CD8-positive, alpha-beta memory T cell (primary cell): ENCODE data around the gene MSANTD7. TPM values are rescaled to one million over a fixed set of nuclear protein-coding genes. Genes with fewer than 3 reads are reported as not detected.
A peak's percentile ranks its signal among the peaks of the same experiment; 100 is the strongest.
"Not testable (repeated sequence)": the region's sequence is repeated elsewhere in the genome, so short reads cannot be mapped to it uniquely, and the experiment has no call there.

ENCODE experiments used
- CTCF ChIA-PET: fragments of 350-600 bp; sonication (Branson Sonifier 250); formaldehyde crosslinking; loops from one replicate; lab custom pipeline; 2021; ENCODE audit warnings: antibody characterized with exemption; lab: Charles Lee
- POLR2A ChIA-PET: fragments of 350-600 bp; sonication (Branson Sonifier 250); formaldehyde crosslinking; loops from one replicate; lab custom pipeline; 2021; ENCODE audit warnings: antibody characterized with exemption; lab: Charles Lee
- DNase-seq, 5 donors: peaks; one replicate each; pipeline versions ENCODE4 v3.0.0 to v3.0.0-alpha.2; 2020 to 2022; ENCODE audit warnings: mixed read lengths in 1 of 5
- H3K27ac ChIP-seq: one replicate; pipeline ENCODE4 v1.7.0; 2013; ENCODE audit warnings: low read depth, mild to moderate bottlenecking, low read length, moderate library complexity
- H3K27me3 ChIP-seq: 2 replicates; pipeline ENCODE4 v1.7.0; 2013; ENCODE audit warnings: low read length, mild to moderate bottlenecking; ENCODE audit not compliant: insufficient read depth, poor library complexity, severe bottlenecking
- H3K36me3 ChIP-seq: 2 replicates; pipeline ENCODE4 v1.7.0; 2013; ENCODE audit warnings: mild to moderate bottlenecking, low read length, moderate library complexity; ENCODE audit not compliant: insufficient read depth
- H3K4me1 ChIP-seq: 2 replicates; pipeline ENCODE4 v1.7.0; 2013; ENCODE audit warnings: mild to moderate bottlenecking, low read length, moderate library complexity; ENCODE audit not compliant: insufficient read depth
- H3K4me3 ChIP-seq: 2 replicates; pipeline ENCODE4 v1.7.0; 2013; ENCODE audit warnings: mild to moderate bottlenecking, low read length
- H3K9me3 ChIP-seq: 2 replicates; pipeline ENCODE4 v1.7.0; 2013; ENCODE audit warnings: mild to moderate bottlenecking, low read length
- H3K27ac Mint-ChIP-seq, 8 donors: one replicate each; pipeline ENCODE4 v1.8.0; 2020 to 2021; ENCODE audit warnings: mixed read lengths in 8 of 8, mild to moderate bottlenecking in 6 of 8, inconsistent platforms in 3 of 8, moderate library complexity in 3 of 8
- H3K27me3 Mint-ChIP-seq, 2 donors: one replicate each; pipeline ENCODE4 v1.8.0; 2020 to 2021; ENCODE audit warnings: mixed read lengths in 2 of 2, mild to moderate bottlenecking in 1 of 2, moderate library complexity in 1 of 2
- H3K36me3 Mint-ChIP-seq, 3 donors: one replicate each; pipeline ENCODE4 v1.8.0; 2020 to 2021; ENCODE audit warnings: mixed read lengths in 3 of 3, inconsistent platforms in 1 of 3, mild to moderate bottlenecking in 1 of 3
- H3K4me1 Mint-ChIP-seq, 3 donors: one replicate each; pipeline ENCODE4 v1.8.0; 2020 to 2021; ENCODE audit warnings: mixed read lengths in 3 of 3, inconsistent platforms in 1 of 3, mild to moderate bottlenecking in 1 of 3
- H3K4me3 Mint-ChIP-seq, 7 donors: one replicate each; pipeline ENCODE4 v1.8.0; 2020 to 2021; ENCODE audit warnings: mixed read lengths in 7 of 7, mild to moderate bottlenecking in 6 of 7, moderate library complexity in 4 of 7, inconsistent platforms in 2 of 7
- H3K9me3 Mint-ChIP-seq, 5 donors: one replicate each; pipeline ENCODE4 v1.8.0; 2020 to 2022; ENCODE audit warnings: mixed read lengths in 5 of 5, mild to moderate bottlenecking in 3 of 5, moderate library complexity in 2 of 5, inconsistent platforms in 1 of 5
- polyA plus RNA-seq: library from polyadenylated mRNA; unstranded; fragments of 300-500 nt; fragmentation: Illumina TruSeq; gene quantifications from one replicate; pipeline ENCODE4 v1.2.3, GENCODE V29; 2021
- total RNA-seq, 2 experiments: library from RNA; stranded (reverse); gene quantifications; one replicate each; pipeline ENCODE4 v1.2.3, GENCODE V29; 2021

Gene MSANTD7
- total and polyA plus RNA-seq, 3 experiments from 2014 or later: 8.7 to 30.4 (median 28.5) TPM

- H3K27me3 Mint-ChIP-seq: no peaks in the 10 kb centered on the region
- H3K27ac Mint-ChIP-seq: peak overlapping the region in 3 of 8 donors; percentile 15 to 46 (median 35)
- no peaks in the 10 kb centered on the region for H3K4me1 ChIP-seq
- H3K4me3 ChIP-seq: no peak overlapping the region
- no peaks in the 10 kb centered on the region for H3K9me3 ChIP-seq
- CTCF ChIA-PET: no interaction called here
- no peaks in the 10 kb centered on the region for H3K27me3 ChIP-seq
- H3K36me3 Mint-ChIP-seq: peaks cover 8 to 69% (median 21%) of the 10 kb centered on the region in 3 donors
- DNase-seq: no peak
- H3K4me1 Mint-ChIP-seq: peaks cover 2 to 3% (median 3%) of the 10 kb centered on the region in 3 donors
- no peak overlapping the region for H3K27ac ChIP-seq
- H3K9me3 Mint-ChIP-seq: no peaks in the 10 kb centered on the region
- peaks cover 5% of the 10 kb centered on the region for H3K36me3 ChIP-seq
- POLR2A ChIA-PET: no interaction called here
- no peak overlapping the region for H3K4me3 Mint-ChIP-seq
These were observed 22.7 kb downstream of the MSANTD7 start for GRCh38 chr10:14860791-14861190.

GRCh38 chr10:14864466-14864865 is 26.4 kb downstream of the MSANTD7 start:
- DNase-seq, H3K9me3 Mint-ChIP-seq, H3K4me3 Mint-ChIP-seq, H3K27ac Mint-ChIP-seq, POLR2A ChIA-PET, H3K27ac ChIP-seq, H3K4me1 ChIP-seq, H3K27me3 Mint-ChIP-seq, H3K27me3 ChIP-seq, CTCF ChIA-PET, H3K4me1 Mint-ChIP-seq, H3K9me3 ChIP-seq, H3K4me3 ChIP-seq: not testable (repeated sequence)
- peaks cover 8 to 66% (median 26%) of the 10 kb centered on the region in 3 donors for H3K36me3 Mint-ChIP-seq
- peaks cover 11% of the 10 kb centered on the region for H3K36me3 ChIP-seq

GRCh38 chr10:14864871-14865270 is 26.8 kb downstream of the MSANTD7 start:
- H3K9me3 ChIP-seq: not testable (repeated sequence)

GRCh38 chr10:14873090-14873760 is 35.1 kb downstream of the MSANTD7 start:
- ChIA-PET CTCF (no interaction called here), POLR2A (no interaction called here)
- H3K27me3 Mint-ChIP-seq: no peaks in the 10 kb centered on the region
- peaks cover 16 to 24% (median 18%) of the 10 kb centered on the region in 3 donors for H3K4me1 Mint-ChIP-seq
- Histone ChIP-seq H3K9me3 (no peaks in the 10 kb centered on the region), H3K4me3 (no peak overlapping the region), H3K4me1 (peaks cover 12% of the 10 kb centered on the region), H3K27me3 (no peaks in the 10 kb centered on the region), H3K27ac (no peak overlapping the region), H3K36me3 (peaks cover 12% of the 10 kb centered on the region)
- H3K4me3 Mint-ChIP-seq: no peak overlapping the region
- peak overlapping the region in 2 of 8 donors; percentile 10 to 27 for H3K27ac Mint-ChIP-seq
- H3K36me3 Mint-ChIP-seq: peaks cover 0 to 30% (median 4%) of the 10 kb centered on the region in 3 donors
- H3K9me3 Mint-ChIP-seq: no peaks in the 10 kb centered on the region
- DNase-seq: no peak

More at GRCh38 chr10:14864871-14865270, 26.8 kb downstream of the MSANTD7 start:
- peaks cover 8 to 68% (median 29%) of the 10 kb centered on the region in 3 donors for H3K36me3 Mint-ChIP-seq
- H3K27me3 ChIP-seq, H3K27me3 Mint-ChIP-seq, H3K4me1 Mint-ChIP-seq, H3K4me3 ChIP-seq, DNase-seq, H3K27ac Mint-ChIP-seq, H3K9me3 Mint-ChIP-seq, POLR2A ChIA-PET, CTCF ChIA-PET, H3K27ac ChIP-seq, H3K4me1 ChIP-seq, H3K4me3 Mint-ChIP-seq: not testable (repeated sequence)
- peaks cover 15% of the 10 kb centered on the region for H3K36me3 ChIP-seq

DNA sequence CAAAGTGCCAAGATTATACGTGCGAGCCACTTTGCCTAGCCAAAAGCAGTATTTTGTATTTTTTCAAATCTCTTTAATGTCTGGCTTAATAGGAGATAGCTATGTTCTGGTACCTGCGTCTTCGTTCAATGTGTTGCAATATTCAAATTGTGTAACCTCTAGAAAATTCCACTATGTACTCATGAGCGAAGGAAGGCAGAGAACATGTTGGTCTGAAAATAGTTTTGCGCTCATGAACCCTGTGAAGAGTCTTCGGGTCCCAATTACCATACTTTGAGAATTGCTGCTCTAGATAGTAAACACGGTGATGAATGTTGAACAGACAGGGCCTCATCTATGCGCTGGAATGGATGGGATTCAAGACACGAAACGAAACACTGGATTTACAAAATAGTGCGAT is 37.8 kb downstream of the MSANTD7 start:
- H3K27me3 Mint-ChIP-seq: peaks cover 0 to 3% of the 10 kb centered on the region in 2 donors
- no peaks in the 10 kb centered on the region for H3K27me3 ChIP-seq
- no peak for DNase-seq
- H3K9me3 Mint-ChIP-seq: no peaks in the 10 kb centered on the region
- ChIA-PET CTCF (no interaction called here), POLR2A (no interaction called here)
- peak overlapping the region in 1 of 8 donors; percentile 80 for H3K27ac Mint-ChIP-seq
- peaks cover 29 to 39% (median 29%) of the 10 kb centered on the region in 3 donors for H3K4me1 Mint-ChIP-seq
- peak overlapping the region in 3 of 7 donors; percentile 40 to 91 (median 45) for H3K4me3 Mint-ChIP-seq
- H3K4me3 ChIP-seq: no peak overlapping the region
- H3K36me3 Mint-ChIP-seq: peaks cover 0 to 15% (median 0%) of the 10 kb centered on the region in 3 donors
- H3K9me3 ChIP-seq: no peaks in the 10 kb centered on the region
- peaks cover 21% of the 10 kb centered on the region for H3K4me1 ChIP-seq
- H3K27ac ChIP-seq: no peak overlapping the region
- H3K36me3 ChIP-seq: no peaks in the 10 kb centered on the region

DNA sequence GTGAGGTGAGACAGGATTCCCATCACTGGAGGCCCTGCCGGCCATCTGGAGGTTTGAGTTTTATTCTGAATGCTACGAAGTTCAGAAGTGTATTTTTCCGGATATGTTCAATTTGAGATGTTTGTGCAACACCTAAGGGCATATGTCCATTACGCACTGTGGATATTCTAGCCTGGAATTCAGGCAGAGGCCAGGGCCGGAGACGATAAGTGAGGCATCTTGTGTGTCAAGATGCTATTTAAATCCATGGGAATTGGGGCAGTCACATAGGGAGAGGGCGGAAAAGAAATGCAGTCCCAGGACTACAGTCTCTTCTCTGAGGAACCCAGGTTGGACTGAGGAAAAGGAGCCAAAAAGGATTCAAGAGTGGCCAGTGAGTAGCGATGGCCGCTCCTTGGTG is 38.7 kb downstream of the MSANTD7 start:
- DNase-seq: no peak
- H3K27me3 Mint-ChIP-seq: peaks cover 0 to 3% of the 10 kb centered on the region in 2 donors
- H3K4me1 Mint-ChIP-seq: peaks cover 29 to 39% (median 30%) of the 10 kb centered on the region in 3 donors
- H3K4me3 Mint-ChIP-seq: peak overlapping the region; percentile 64 to 96 (median 94)
- H3K27me3 ChIP-seq: no peaks in the 10 kb centered on the region
- peaks cover 21% of the 10 kb centered on the region for H3K4me1 ChIP-seq
- H3K27ac Mint-ChIP-seq: peak overlapping the region in 5 of 8 donors; percentile 11 to 86 (median 80)
- no peaks in the 10 kb centered on the region for H3K36me3 ChIP-seq
- no peaks in the 10 kb centered on the region for H3K9me3 Mint-ChIP-seq
- ChIA-PET POLR2A (interaction anchor here (1.0 to 2.6 kb wide), 2 partner anchors 15 to 39 kb away, joined by 3 to 35 read pairs; partner anchors contain the start of genes CDNF, HSPA14 and MSANTD7), CTCF (interaction anchor here (2.0 kb wide), 1 partner anchor 39 kb away, joined by 13 read pairs; the partner anchor contains the start of genes CDNF, HSPA14 and MSANTD7)
- no peak overlapping the region for H3K4me3 ChIP-seq
- H3K9me3 ChIP-seq: no peaks in the 10 kb centered on the region
- peaks cover 0 to 10% (median 0%) of the 10 kb centered on the region in 3 donors for H3K36me3 Mint-ChIP-seq
- H3K27ac ChIP-seq: no peak overlapping the region

GRCh38 chr10:14878266-14879123 is 40.4 kb downstream of the MSANTD7 start, which contains the start of gene SUV39H2:
TSS of gene SUV39H2 (plus strand) at chr10:14878866. CDS start at chr10:14878889, 23 bp downstream.
- Mint-ChIP-seq H3K27ac (peak within 1 kb of the TSS; percentile 81 to 98 (median 92)), H3K36me3 (peaks cover 0 to 10% (median 1%) of the 10 kb centered on the region in 3 donors), H3K27me3 (peaks cover 0 to 3% of the 10 kb centered on the region in 2 donors), H3K4me1 (peaks cover 32 to 39% (median 33%) of the 10 kb centered on the region in 3 donors), H3K9me3 (no peaks in the 10 kb centered on the region), H3K4me3 (peak within 1 kb of the TSS; percentile 91 to 96 (median 94))
- Histone ChIP-seq H3K4me1 (peaks cover 21% of the 10 kb centered on the region), H3K27ac (peak within 1 kb of the TSS; percentile 79), H3K27me3 (no peaks in the 10 kb centered on the region), H3K36me3 (no peaks in the 10 kb centered on the region), H3K4me3 (peak within 1 kb of the TSS; percentile 92), H3K9me3 (no peaks in the 10 kb centered on the region)
- ChIA-PET CTCF (interaction anchor here (0.8 to 2.0 kb wide), 8 partner anchors 22 to 682 kb away, joined by 3 to 13 read pairs (median 3); partner anchors contain the start of genes CDNF, HSPA14, MEIG1 and MSANTD7), POLR2A (interaction anchor here (0.8 to 2.6 kb wide), 5 partner anchors 41 to 335 kb away, joined by 3 to 35 read pairs (median 8); partner anchors contain the start of genes CDNF, DCLRE1C, HSPA14 and MEIG1)
- peak; percentile 87 to 94 (median 91) for DNase-seq
